Measurements from ENCODE around the gene PCID2.

Gene PCID2

DNA sequence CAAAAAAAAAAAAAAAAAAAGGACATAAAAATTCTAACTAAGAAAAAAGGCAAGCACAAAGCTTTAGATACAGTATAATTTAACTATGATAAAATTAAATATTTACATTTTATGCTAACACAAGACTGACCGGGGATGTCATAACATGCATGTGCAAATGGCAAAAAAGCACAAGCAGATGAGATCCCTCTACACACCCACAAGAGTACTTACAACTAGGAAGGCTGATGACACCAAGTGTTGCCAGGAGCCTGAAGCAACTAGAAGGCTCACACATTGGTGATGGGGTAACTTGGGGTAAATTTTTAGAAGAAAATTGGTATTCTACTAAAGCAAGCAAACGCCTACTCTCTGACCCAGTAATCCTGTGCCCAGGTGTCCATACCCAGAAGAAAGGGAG lies 6.7 kb downstream of the PCID2 start:
- H3K4me1 ChIP-seq (ENCODE audit: low read length): peaks cover 8% of the 10 kb centered on the region
- no peaks in the 10 kb centered on the region for H3K27me3 ChIP-seq (ENCODE audit: low read depth, low read length)
- H2AFZ ChIP-seq (ENCODE audit: low read depth, low read length): no peak overlapping the region
- no peak overlapping the region for H3K4me2 ChIP-seq (ENCODE audit: low read length)
- no peaks in the 10 kb centered on the region for H3K9me3 ChIP-seq (ENCODE audit: insufficient read depth, low read length)
- peaks cover 61% of the 10 kb centered on the region for H3K36me3 ChIP-seq (replicated peaks; ENCODE audit: low read depth, low read length)
- H3K4me3 ChIP-seq (ENCODE audit: low read length): no peak overlapping the region
- H4K20me1 ChIP-seq (ENCODE audit: insufficient read depth, low read length): peaks cover 57% of the 10 kb centered on the region
- no peak overlapping the region for H3K27ac ChIP-seq (ENCODE audit: low read length)
- no peak overlapping the region for H3K9ac ChIP-seq (ENCODE audit: low read length)
- TF ChIP-seq EZH2phosphoT487 (IDR thresholded peaks at IDR 0.05; ENCODE audit: low read depth): no peak
- TF ChIP-seq, protein P1, sequence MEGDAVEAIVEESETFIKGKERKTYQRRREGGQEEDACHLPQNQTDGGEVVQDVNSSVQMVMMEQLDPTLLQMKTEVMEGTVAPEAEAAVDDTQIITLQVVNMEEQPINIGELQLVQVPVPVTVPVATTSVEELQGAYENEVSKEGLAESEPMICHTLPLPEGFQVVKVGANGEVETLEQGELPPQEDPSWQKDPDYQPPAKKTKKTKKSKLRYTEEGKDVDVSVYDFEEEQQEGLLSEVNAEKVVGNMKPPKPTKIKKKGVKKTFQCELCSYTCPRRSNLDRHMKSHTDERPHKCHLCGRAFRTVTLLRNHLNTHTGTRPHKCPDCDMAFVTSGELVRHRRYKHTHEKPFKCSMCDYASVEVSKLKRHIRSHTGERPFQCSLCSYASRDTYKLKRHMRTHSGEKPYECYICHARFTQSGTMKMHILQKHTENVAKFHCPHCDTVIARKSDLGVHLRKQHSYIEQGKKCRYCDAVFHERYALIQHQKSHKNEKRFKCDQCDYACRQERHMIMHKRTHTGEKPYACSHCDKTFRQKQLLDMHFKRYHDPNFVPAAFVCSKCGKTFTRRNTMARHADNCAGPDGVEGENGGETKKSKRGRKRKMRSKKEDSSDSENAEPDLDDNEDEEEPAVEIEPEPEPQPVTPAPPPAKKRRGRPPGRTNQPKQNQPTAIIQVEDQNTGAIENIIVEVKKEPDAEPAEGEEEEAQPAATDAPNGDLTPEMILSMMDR (IDR thresholded peaks at IDR 0.05; ENCODE audit: low read depth, low read length): no peak
- peaks cover 81% of the 10 kb centered on the region for H3K79me2 ChIP-seq (ENCODE audit: low read length)

DNA sequence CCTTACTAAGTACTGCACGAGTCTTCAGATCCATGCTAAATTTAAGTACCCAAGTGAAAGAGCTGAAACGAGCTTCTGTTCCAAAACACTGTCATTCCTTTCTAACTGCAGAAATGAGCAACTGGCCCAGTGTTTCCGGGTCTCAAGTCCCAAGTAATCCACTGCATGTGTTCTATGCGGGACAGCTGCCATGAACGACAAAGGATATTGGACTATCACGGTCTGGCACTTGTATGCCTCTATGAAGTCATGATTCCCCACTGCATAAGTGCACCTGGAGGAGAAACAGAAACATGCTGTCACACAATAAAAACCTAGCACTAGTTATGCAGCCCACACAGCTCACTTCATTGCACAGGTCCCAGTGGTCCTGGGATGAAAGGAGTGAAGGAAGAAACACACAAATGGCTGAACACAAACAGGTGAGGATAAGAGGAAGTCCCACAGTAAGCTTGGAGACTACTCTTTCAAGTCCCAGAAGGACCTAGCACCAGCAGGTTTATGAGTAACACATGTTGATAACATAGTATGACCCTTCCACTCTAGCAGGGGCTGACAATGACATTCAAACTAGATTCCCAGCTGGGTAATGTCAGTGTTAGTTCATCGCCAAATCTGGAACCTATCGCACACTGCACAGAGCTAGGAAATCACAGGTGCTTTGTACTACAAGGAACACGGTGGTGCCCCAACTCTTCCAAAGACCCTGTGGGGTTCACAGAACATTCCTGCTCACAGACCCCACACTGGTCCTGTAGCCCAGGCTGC lies 11.3 kb downstream of the PCID2 start:
- no peaks in the 10 kb centered on the region for H3K4me1 ChIP-seq (ENCODE audit: low read length)
- peaks cover 13% of the 10 kb centered on the region for H4K20me1 ChIP-seq (ENCODE audit: insufficient read depth, low read length)
- H3K79me2 ChIP-seq (ENCODE audit: low read length): peaks cover 34% of the 10 kb centered on the region
- no peaks in the 10 kb centered on the region for H3K27me3 ChIP-seq (ENCODE audit: low read depth, low read length)
- H3K4me2 ChIP-seq (ENCODE audit: low read length): no peak overlapping the region
- no peak overlapping the region for H2AFZ ChIP-seq (ENCODE audit: low read depth, low read length)
- no peaks in the 10 kb centered on the region for H3K9me3 ChIP-seq (ENCODE audit: insufficient read depth, low read length)
- H3K27ac ChIP-seq (ENCODE audit: low read length): no peak overlapping the region
- no peak overlapping the region for H3K9ac ChIP-seq (ENCODE audit: low read length)
- H3K36me3 ChIP-seq (replicated peaks; ENCODE audit: low read depth, low read length): peaks cover 75% of the 10 kb centered on the region
- TF ChIP-seq EZH2phosphoT487 (IDR thresholded peaks at IDR 0.05; ENCODE audit: low read depth): no peak
- TF ChIP-seq, protein P1 (IDR thresholded peaks at IDR 0.05; ENCODE audit: low read depth, low read length): no peak
- H3K4me3 ChIP-seq (ENCODE audit: low read length): no peak overlapping the region

DNA sequence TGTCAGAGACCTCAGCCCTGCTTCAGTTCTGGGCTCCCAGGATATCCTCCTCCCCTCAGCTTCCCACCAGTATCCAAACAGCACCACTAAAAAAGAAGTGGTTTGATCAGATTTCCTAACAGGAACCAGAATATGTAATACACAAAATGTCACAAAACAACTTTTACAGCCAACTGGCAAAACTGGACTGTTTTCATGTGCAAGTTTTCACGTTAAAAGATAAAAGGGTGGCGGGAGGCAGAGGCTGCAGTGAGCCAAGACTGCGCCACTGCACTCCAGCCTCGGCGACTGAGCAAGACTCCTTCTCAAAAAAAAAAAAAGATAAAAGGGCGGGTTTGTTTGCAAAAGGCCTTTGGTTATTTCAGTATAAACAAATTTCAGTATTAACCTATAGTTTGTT lies 13.1 kb downstream of the PCID2 start:
- no peak overlapping the region for H3K27ac ChIP-seq (ENCODE audit: low read length)
- no peaks in the 10 kb centered on the region for H3K27me3 ChIP-seq (ENCODE audit: low read depth, low read length)
- no peak overlapping the region for H3K4me2 ChIP-seq (ENCODE audit: low read length)
- H3K36me3 ChIP-seq (replicated peaks; ENCODE audit: low read depth, low read length): peaks cover 79% of the 10 kb centered on the region
- no peak overlapping the region for H2AFZ ChIP-seq (ENCODE audit: low read depth, low read length)
- TF ChIP-seq EZH2phosphoT487 (IDR thresholded peaks at IDR 0.05; ENCODE audit: low read depth): no peak
- TF ChIP-seq, protein P1 (IDR thresholded peaks at IDR 0.05; ENCODE audit: low read depth, low read length): no peak
- H3K9ac ChIP-seq (ENCODE audit: low read length): no peak overlapping the region
- H4K20me1 ChIP-seq (ENCODE audit: insufficient read depth, low read length): peaks cover 6% of the 10 kb centered on the region; the same call in 1 of the 2 replicates
- H3K9me3 ChIP-seq (ENCODE audit: insufficient read depth, low read length): no peaks in the 10 kb centered on the region
- peaks cover 16% of the 10 kb centered on the region for H3K79me2 ChIP-seq (ENCODE audit: low read length)
- H3K4me3 ChIP-seq (ENCODE audit: low read length): no peak overlapping the region
- H3K4me1 ChIP-seq (ENCODE audit: low read length): no peaks in the 10 kb centered on the region

DNA sequence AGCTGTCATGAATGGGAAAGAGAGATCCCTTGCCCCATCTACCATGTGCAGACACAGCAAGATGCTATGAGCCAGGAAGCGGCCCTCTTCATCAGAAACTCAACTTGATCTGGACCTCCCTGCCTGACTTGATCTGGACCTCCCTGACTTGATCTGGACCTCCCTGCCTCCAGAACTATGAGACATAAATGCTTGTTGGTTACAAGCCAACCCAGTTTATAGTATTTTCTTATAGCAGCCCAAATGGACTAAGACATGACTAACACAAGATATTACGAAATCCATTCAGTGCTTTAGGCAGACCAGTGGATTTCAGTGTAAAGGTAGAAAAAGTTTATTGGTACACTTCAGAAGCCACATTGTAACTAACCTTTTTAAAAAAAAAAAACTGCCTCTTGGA lies 15.6 kb downstream of the PCID2 start:
- H3K9ac ChIP-seq (ENCODE audit: low read length): no peak overlapping the region
- H3K4me3 ChIP-seq (ENCODE audit: low read length): no peak overlapping the region
- no peak for TF ChIP-seq EZH2phosphoT487 (IDR thresholded peaks at IDR 0.05; ENCODE audit: low read depth)
- TF ChIP-seq, protein P1 (IDR thresholded peaks at IDR 0.05; ENCODE audit: low read depth, low read length): no peak
- H3K36me3 ChIP-seq (replicated peaks; ENCODE audit: low read depth, low read length): peaks cover 80% of the 10 kb centered on the region
- no peaks in the 10 kb centered on the region for H3K9me3 ChIP-seq (ENCODE audit: insufficient read depth, low read length)
- H2AFZ ChIP-seq (ENCODE audit: low read depth, low read length): no peak overlapping the region
- H4K20me1 ChIP-seq (ENCODE audit: insufficient read depth, low read length): 0 out of 2 replicates have a peak, but pooled peaks cover 4% of the 10 kb centered on the region
- H3K27me3 ChIP-seq (ENCODE audit: low read depth, low read length): no peaks in the 10 kb centered on the region
- H3K27ac ChIP-seq (ENCODE audit: low read length): no peak overlapping the region
- no peaks in the 10 kb centered on the region for H3K4me1 ChIP-seq (ENCODE audit: low read length)
- H3K4me2 ChIP-seq (ENCODE audit: low read length): no peak overlapping the region
- H3K79me2 ChIP-seq (ENCODE audit: low read length): no peaks in the 10 kb centered on the region
